HG02763 (cell line): ENCODE data around the gene A4GALT.
A peak's percentile ranks its signal among the peaks of the same experiment; 100 is the strongest.
"Not testable (repeated sequence)": the region's sequence is repeated elsewhere in the genome, so short reads cannot be mapped to it uniquely, and the experiment has no call there.

Source experiments
- ATAC-seq: cut with Tn5 transposase; IDR thresholded peaks from one replicate; pipeline ENCODE4 v1.9.1; 2021; ENCODE audit warnings: mild to moderate bottlenecking, moderate library complexity; ENCODE audit not compliant: unreplicated experiment

A4GALT gene

GRCh38 chr22:42720263-42721044, at the start of gene A4GALT:
Gene A4GALT, minus strand, starts transcription at chr22:42720870. Its CDS starts 26,919 bp downstream, at chr22:42693951.
- ATAC-seq, result no peak

GRCh38 chr22:42770448-42770726, 49.7 kb upstream of the A4GALT start:
- no peak for ATAC-seq

GRCh38 chr22:42769574-42770447, 49.1 kb upstream of the A4GALT start:
- ATAC-seq, result peak; percentile 81

- ATAC-seq, result no peak
These were observed 48.5 kb upstream of the A4GALT start for GRCh38 chr22:42769238-42769573.

GRCh38 chr22:42768385-42769035, 47.8 kb upstream of the A4GALT start:
- no peak for ATAC-seq

- no peak for ATAC-seq
These were observed 46.2 kb upstream of the A4GALT start for GRCh38 chr22:42766860-42767259.

- no peak for ATAC-seq
These were observed 44.3 kb upstream of the A4GALT start for GRCh38 chr22:42764895-42765363.

- no peak for ATAC-seq
These were observed 43.4 kb upstream of the A4GALT start for GRCh38 chr22:42763965-42764480.

GRCh38 chr22:42760806-42761565, 40.3 kb upstream of the A4GALT start:
- no peak for ATAC-seq

GRCh38 chr22:42758931-42759629, 38.4 kb upstream of the A4GALT start:
- ATAC-seq, result no peak

- ATAC-seq, result not testable (repeated sequence)
These were observed 34.9 kb upstream of the A4GALT start for GRCh38 chr22:42755553-42755952.

GRCh38 chr22:42755121-42755520, 34.5 kb upstream of the A4GALT start:
- ATAC-seq, result not testable (repeated sequence)

GRCh38 chr22:42754658-42755057, 34.0 kb upstream of the A4GALT start:
- no peak for ATAC-seq

- no peak for ATAC-seq
These were observed 32.2 kb upstream of the A4GALT start for GRCh38 chr22:42752912-42753311.

GRCh38 chr22:42752230-42752746, 31.6 kb upstream of the A4GALT start:
- ATAC-seq, result no peak

- not testable (repeated sequence) for ATAC-seq
These were observed 29.8 kb upstream of the A4GALT start for GRCh38 chr22:42750421-42750820.

- ATAC-seq, result no peak
These were observed 27.2 kb upstream of the A4GALT start for GRCh38 chr22:42747701-42748513.

- ATAC-seq, result no peak
These were observed 24.4 kb upstream of the A4GALT start for GRCh38 chr22:42745118-42745517.

GRCh38 chr22:42743501-42743991, 22.9 kb upstream of the A4GALT start:
- no peak for ATAC-seq
